Measurements from ENCODE around the gene SYNGR3.
"Not testable (repeated sequence)": the region's sequence is repeated elsewhere in the genome, so short reads cannot be mapped to it uniquely, and the experiment has no call there.

The SYNGR3 gene

DNA sequence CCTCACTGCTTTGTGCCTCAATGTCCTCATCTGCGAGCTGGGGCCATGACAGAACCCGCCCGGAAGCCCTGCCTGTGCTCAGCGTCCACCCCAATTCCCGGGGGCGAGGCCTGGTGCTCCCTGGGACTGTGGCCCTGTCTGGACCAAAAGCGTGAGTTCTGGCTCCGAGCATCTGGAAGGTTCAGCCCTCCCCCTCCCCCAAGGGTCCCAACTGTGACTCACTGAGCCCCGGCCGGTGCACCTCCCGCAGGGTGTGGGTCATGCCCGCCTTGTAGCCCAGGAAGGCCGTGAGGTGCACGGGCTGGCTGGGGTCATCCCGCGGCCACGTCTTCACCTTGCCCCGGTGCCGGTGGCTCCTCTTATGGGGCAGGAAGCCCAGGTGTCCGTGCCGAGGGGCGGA is 36.0 kb upstream of the SYNGR3 start:
- H3K27ac ChIP-seq (ENCODE audit: low read depth, low read length) = no peak overlapping the region

GRCh38 chr16:1957434-1958142 is 32.2 kb upstream of the SYNGR3 start:
- not testable (repeated sequence) for H3K4me3 ChIP-seq (ENCODE audit: low read length); H3K27ac ChIP-seq (ENCODE audit: low read depth, low read length)

More for the DNA sequence above, 36.0 kb upstream of the SYNGR3 start:
- no peak overlapping the region for H3K4me3 ChIP-seq (ENCODE audit: low read length)
- no peaks in the 10 kb centered on the region for H3K27me3 ChIP-seq (ENCODE audit: control insufficient read depth, low read length)
- H3K9me2 ChIP-seq (replicated peaks; ENCODE audit: control insufficient read depth, low read length) = no peaks in the 10 kb centered on the region
- no peaks in the 10 kb centered on the region for H4K20me1 ChIP-seq (ENCODE audit: control insufficient read depth, insufficient read depth, low read depth, low read length)
- H3K4me2 ChIP-seq (ENCODE audit: low read length) = no peak overlapping the region
- no peaks in the 10 kb centered on the region for H3K9me3 ChIP-seq (ENCODE audit: control insufficient read depth, insufficient read depth, low read length)
- no peaks in the 10 kb centered on the region for H3K36me3 ChIP-seq (ENCODE audit: control insufficient read depth, low read length)
- H3K4me1 ChIP-seq (ENCODE audit: control insufficient read depth, low read length) = peaks cover under 1% of the 10 kb centered on the region
- H3F3A ChIP-seq (ENCODE audit: control insufficient read depth, insufficient read depth) = no peaks in the 10 kb centered on the region
- TF ChIP-seq CTCF (IDR thresholded peaks at IDR 0.05; ENCODE audit: low read depth, low read length, poor library complexity, severe bottlenecking) = no peak
- TF ChIP-seq EZH2phosphoT487 (IDR thresholded peaks at IDR 0.05; ENCODE audit: borderline replicate concordance, low read length) = no peak
- no peaks in the 10 kb centered on the region for H3K79me2 ChIP-seq (ENCODE audit: control insufficient read depth, low read length)

GRCh38 chr16:1958143-1958491 is 31.7 kb upstream of the SYNGR3 start:
- not testable (repeated sequence) for H3K9me3 ChIP-seq (ENCODE audit: control insufficient read depth, insufficient read depth, low read length); H4K20me1 ChIP-seq (ENCODE audit: control insufficient read depth, insufficient read depth, low read depth, low read length); H3K4me3 ChIP-seq (ENCODE audit: low read length); H3K9me2 ChIP-seq (replicated peaks; ENCODE audit: control insufficient read depth, low read length); H3K27me3 ChIP-seq (ENCODE audit: control insufficient read depth, low read length); H3K4me2 ChIP-seq (ENCODE audit: low read length); H3K27ac ChIP-seq (ENCODE audit: low read depth, low read length)
- Histone ChIP-seq H3K79me2 (ENCODE audit: control insufficient read depth, low read length) (peaks cover 27% of the 10 kb centered on the region), H3K4me1 (ENCODE audit: control insufficient read depth, low read length) (peaks cover 34% of the 10 kb centered on the region), H3F3A (ENCODE audit: control insufficient read depth, insufficient read depth) (peaks cover 29% of the 10 kb centered on the region), H3K36me3 (ENCODE audit: control insufficient read depth, low read length) (peaks cover 35% of the 10 kb centered on the region)

More at GRCh38 chr16:1957434-1958142, 32.2 kb upstream of the SYNGR3 start:
- not testable (repeated sequence) for H3K4me2 ChIP-seq (ENCODE audit: low read length); H4K20me1 ChIP-seq (ENCODE audit: control insufficient read depth, insufficient read depth, low read depth, low read length); H3K27me3 ChIP-seq (ENCODE audit: control insufficient read depth, low read length); H3K9me3 ChIP-seq (ENCODE audit: control insufficient read depth, insufficient read depth, low read length); H3K9me2 ChIP-seq (replicated peaks; ENCODE audit: control insufficient read depth, low read length)
- peaks cover 30% of the 10 kb centered on the region for H3K36me3 ChIP-seq (ENCODE audit: control insufficient read depth, low read length)
- H3K79me2 ChIP-seq (ENCODE audit: control insufficient read depth, low read length) = peaks cover 21% of the 10 kb centered on the region
- H3K4me1 ChIP-seq (ENCODE audit: control insufficient read depth, low read length) = peaks cover 29% of the 10 kb centered on the region
- peaks cover 23% of the 10 kb centered on the region for H3F3A ChIP-seq (ENCODE audit: control insufficient read depth, insufficient read depth)

DNA sequence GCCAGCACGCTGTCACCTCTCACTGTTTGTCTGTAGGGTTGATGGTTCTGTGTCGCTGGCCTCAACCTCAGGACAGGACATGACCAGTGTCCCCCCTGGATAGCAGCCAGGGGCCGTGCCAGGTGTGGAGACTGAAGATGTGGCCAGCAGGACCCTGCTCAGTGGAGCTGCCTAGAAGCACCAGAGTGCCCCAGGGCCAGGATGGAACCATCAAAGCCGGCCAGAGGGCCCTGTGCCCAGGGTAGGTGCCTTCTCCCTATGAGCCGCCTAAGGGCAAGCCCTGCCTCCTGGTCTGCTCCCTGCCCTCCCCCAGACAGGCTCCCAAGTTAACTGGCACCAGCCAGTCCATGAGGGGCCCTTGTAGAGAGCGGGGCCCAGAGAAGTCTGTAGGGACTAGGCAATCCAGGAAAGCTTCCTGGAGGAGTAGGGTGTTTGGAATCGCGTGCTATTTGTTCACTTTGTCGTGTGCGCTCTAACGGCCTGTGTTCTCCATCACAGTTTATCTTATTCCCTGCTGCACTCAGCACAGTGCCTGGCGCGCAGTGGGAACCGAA is 31.0 kb upstream of the SYNGR3 start:
- no peak for TF ChIP-seq CTCF (IDR thresholded peaks at IDR 0.05; ENCODE audit: low read depth, low read length, poor library complexity, severe bottlenecking)
- no peak for TF ChIP-seq EZH2phosphoT487 (IDR thresholded peaks at IDR 0.05; ENCODE audit: borderline replicate concordance, low read length)
- peaks cover 34% of the 10 kb centered on the region for H3K4me1 ChIP-seq (ENCODE audit: control insufficient read depth, low read length)
- H3K27me3 ChIP-seq (ENCODE audit: control insufficient read depth, low read length) = no peaks in the 10 kb centered on the region
- H4K20me1 ChIP-seq (ENCODE audit: control insufficient read depth, insufficient read depth, low read depth, low read length) = peaks cover 6% of the 10 kb centered on the region
- no peak overlapping the region for H3K27ac ChIP-seq (ENCODE audit: low read depth, low read length)
- peak overlapping the region; percentile 99 for H3K4me2 ChIP-seq (ENCODE audit: low read length)
- peaks cover 42% of the 10 kb centered on the region for H3K36me3 ChIP-seq (ENCODE audit: control insufficient read depth, low read length)
- H3F3A ChIP-seq (ENCODE audit: control insufficient read depth, insufficient read depth) = peaks cover 35% of the 10 kb centered on the region
- H3K79me2 ChIP-seq (ENCODE audit: control insufficient read depth, low read length) = peaks cover 33% of the 10 kb centered on the region
- no peaks in the 10 kb centered on the region for H3K9me3 ChIP-seq (ENCODE audit: control insufficient read depth, insufficient read depth, low read length)
- H3K4me3 ChIP-seq (ENCODE audit: low read length) = peak overlapping the region; percentile 98
- H3K9me2 ChIP-seq (replicated peaks; ENCODE audit: control insufficient read depth, low read length) = no peaks in the 10 kb centered on the region
